Measurements from ENCODE around the gene PLA2G4A.

- TF ChIP-seq CEBPB (IDR thresholded peaks at IDR 0.05; ENCODE audit: low read depth) (no peak), JUND (IDR thresholded peaks at IDR 0.05) (no peak)
Measured at GRCh38 chr1:186843226-186843625, 14.5 kb downstream of the PLA2G4A start.
